ENCODE measurements around the gene CAMKK1.

DNA sequence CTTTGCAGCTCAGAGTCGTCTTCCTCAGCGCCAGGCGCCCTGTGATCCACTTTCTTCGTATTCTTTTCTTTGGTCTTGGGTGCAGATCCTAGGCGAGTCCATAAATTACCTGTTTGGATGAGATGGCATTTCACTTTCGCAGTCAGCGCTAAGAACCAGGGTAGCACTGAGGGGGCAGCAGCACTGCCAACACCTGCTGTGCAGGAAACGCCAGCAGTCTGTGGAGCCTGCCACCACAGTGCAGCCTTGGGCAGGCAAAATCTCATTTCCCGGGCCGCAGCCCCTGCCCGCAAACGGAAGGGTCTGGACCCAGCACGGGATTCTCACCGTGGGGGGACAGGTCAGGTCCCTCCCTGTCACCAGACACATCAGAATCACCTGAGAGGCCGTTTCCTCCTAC is 79.7 kb downstream of the CAMKK1 start:
- TF ChIP-seq, protein P1, sequence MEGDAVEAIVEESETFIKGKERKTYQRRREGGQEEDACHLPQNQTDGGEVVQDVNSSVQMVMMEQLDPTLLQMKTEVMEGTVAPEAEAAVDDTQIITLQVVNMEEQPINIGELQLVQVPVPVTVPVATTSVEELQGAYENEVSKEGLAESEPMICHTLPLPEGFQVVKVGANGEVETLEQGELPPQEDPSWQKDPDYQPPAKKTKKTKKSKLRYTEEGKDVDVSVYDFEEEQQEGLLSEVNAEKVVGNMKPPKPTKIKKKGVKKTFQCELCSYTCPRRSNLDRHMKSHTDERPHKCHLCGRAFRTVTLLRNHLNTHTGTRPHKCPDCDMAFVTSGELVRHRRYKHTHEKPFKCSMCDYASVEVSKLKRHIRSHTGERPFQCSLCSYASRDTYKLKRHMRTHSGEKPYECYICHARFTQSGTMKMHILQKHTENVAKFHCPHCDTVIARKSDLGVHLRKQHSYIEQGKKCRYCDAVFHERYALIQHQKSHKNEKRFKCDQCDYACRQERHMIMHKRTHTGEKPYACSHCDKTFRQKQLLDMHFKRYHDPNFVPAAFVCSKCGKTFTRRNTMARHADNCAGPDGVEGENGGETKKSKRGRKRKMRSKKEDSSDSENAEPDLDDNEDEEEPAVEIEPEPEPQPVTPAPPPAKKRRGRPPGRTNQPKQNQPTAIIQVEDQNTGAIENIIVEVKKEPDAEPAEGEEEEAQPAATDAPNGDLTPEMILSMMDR (IDR thresholded peaks at IDR 0.05), result no peak
- TF ChIP-seq, protein P2, sequence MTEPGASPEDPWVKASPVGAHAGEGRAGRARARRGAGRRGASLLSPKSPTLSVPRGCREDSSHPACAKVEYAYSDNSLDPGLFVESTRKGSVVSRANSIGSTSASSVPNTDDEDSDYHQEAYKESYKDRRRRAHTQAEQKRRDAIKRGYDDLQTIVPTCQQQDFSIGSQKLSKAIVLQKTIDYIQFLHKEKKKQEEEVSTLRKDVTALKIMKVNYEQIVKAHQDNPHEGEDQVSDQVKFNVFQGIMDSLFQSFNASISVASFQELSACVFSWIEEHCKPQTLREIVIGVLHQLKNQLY (CRISPR knock-in tag; IDR thresholded peaks at IDR 0.05), result no peak
- TF ChIP-seq, protein P3, sequence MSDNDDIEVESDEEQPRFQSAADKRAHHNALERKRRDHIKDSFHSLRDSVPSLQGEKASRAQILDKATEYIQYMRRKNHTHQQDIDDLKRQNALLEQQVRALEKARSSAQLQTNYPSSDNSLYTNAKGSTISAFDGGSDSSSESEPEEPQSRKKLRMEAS (CRISPR knock-in tag; IDR thresholded peaks at IDR 0.05), result no peak
- TF ChIP-seq NFE2L1 (CRISPR knock-in tag; IDR thresholded peaks at IDR 0.05), result no peak
- TF ChIP-seq NFYB (CRISPR knock-in tag; conservative IDR thresholded peaks at IDR 0.05; ENCODE audit: low read depth), result no peak
- TF ChIP-seq, protein P4, sequence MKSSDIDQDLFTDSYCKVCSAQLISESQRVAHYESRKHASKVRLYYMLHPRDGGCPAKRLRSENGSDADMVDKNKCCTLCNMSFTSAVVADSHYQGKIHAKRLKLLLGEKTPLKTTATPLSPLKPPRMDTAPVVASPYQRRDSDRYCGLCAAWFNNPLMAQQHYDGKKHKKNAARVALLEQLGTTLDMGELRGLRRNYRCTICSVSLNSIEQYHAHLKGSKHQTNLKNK (CRISPR knock-in tag; IDR thresholded peaks at IDR 0.05), result no peak
- TF ChIP-seq, protein P5, sequence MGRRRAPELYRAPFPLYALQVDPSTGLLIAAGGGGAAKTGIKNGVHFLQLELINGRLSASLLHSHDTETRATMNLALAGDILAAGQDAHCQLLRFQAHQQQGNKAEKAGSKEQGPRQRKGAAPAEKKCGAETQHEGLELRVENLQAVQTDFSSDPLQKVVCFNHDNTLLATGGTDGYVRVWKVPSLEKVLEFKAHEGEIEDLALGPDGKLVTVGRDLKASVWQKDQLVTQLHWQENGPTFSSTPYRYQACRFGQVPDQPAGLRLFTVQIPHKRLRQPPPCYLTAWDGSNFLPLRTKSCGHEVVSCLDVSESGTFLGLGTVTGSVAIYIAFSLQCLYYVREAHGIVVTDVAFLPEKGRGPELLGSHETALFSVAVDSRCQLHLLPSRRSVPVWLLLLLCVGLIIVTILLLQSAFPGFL (CRISPR knock-in tag; IDR thresholded peaks at IDR 0.05; ENCODE audit: borderline replicate concordance), result no peak
- no peak for TF ChIP-seq TCF7 (CRISPR knock-in tag; IDR thresholded peaks at IDR 0.05; ENCODE audit: low read depth)
- TF ChIP-seq, protein P6, sequence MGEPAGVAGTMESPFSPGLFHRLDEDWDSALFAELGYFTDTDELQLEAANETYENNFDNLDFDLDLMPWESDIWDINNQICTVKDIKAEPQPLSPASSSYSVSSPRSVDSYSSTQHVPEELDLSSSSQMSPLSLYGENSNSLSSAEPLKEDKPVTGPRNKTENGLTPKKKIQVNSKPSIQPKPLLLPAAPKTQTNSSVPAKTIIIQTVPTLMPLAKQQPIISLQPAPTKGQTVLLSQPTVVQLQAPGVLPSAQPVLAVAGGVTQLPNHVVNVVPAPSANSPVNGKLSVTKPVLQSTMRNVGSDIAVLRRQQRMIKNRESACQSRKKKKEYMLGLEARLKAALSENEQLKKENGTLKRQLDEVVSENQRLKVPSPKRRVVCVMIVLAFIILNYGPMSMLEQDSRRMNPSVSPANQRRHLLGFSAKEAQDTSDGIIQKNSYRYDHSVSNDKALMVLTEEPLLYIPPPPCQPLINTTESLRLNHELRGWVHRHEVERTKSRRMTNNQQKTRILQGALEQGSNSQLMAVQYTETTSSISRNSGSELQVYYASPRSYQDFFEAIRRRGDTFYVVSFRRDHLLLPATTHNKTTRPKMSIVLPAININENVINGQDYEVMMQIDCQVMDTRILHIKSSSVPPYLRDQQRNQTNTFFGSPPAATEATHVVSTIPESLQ (CRISPR knock-in tag; IDR thresholded peaks at IDR 0.05), result no peak
- TF ChIP-seq GABPB1 (CRISPR knock-in tag; IDR thresholded peaks at IDR 0.05), result no peak
- TF ChIP-seq CREM (CRISPR knock-in tag; IDR thresholded peaks at IDR 0.05), result no peak
- no peak for TF ChIP-seq ZNF396 (CRISPR knock-in tag; IDR thresholded peaks at IDR 0.05; ENCODE audit: borderline replicate concordance)
- TF ChIP-seq, protein P7, sequence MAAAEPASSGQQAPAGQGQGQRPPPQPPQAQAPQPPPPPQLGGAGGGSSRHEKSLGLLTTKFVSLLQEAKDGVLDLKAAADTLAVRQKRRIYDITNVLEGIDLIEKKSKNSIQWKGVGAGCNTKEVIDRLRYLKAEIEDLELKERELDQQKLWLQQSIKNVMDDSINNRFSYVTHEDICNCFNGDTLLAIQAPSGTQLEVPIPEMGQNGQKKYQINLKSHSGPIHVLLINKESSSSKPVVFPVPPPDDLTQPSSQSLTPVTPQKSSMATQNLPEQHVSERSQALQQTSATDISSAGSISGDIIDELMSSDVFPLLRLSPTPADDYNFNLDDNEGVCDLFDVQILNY (CRISPR knock-in tag; IDR thresholded peaks at IDR 0.05), result no peak
